NCI-H1694 treated with DMSO at 0.1 percent for 48 hours (cell line): ENCODE data around the gene MANF.
"Not testable (repeated sequence)": the region's sequence is repeated elsewhere in the genome, so short reads cannot be mapped to it uniquely, and the experiment has no call there.

Source experiments
- DNase-seq: peaks from one replicate; lab custom pipeline; 2025; lab: John Stamatoyannopoulos, UW

Gene MANF

GRCh38 chr3:51384726-51385473 is at the start of gene MANF:
Gene MANF (plus strand): TSS chr3:51385291. CDS start chr3:51385343, 52 bp downstream.
- peak; percentile 47 for DNase-seq

- DNase-seq = no peak
Observed at GRCh38 chr3:51336261-51336660, 48.8 kb upstream of the MANF start.

- DNase-seq = no peak
Observed at GRCh38 chr3:51337666-51338065, 47.4 kb upstream of the MANF start.

GRCh38 chr3:51338632-51339031 is 46.5 kb upstream of the MANF start:
- DNase-seq = no peak

GRCh38 chr3:51340013-51340829 is 44.9 kb upstream of the MANF start:
- DNase-seq = no peak

- DNase-seq = no peak
Observed at GRCh38 chr3:51340989-51341636, 44.0 kb upstream of the MANF start.

GRCh38 chr3:51343918-51344687 is 41.0 kb upstream of the MANF start:
- DNase-seq = no peak

- DNase-seq = no peak
Observed at GRCh38 chr3:51350751-51351150, 34.3 kb upstream of the MANF start.

- DNase-seq = no peak
Observed at GRCh38 chr3:51353131-51353530, 32.0 kb upstream of the MANF start.

- no peak for DNase-seq
Observed at GRCh38 chr3:51353691-51354090, 31.4 kb upstream of the MANF start.

- no peak for DNase-seq
Observed at GRCh38 chr3:51354172-51354571, 30.9 kb upstream of the MANF start.

- no peak for DNase-seq
Observed at GRCh38 chr3:51354731-51355615, 30.1 kb upstream of the MANF start.

GRCh38 chr3:51355891-51356578 is 29.1 kb upstream of the MANF start:
- no peak for DNase-seq

GRCh38 chr3:51357856-51358255 is 27.2 kb upstream of the MANF start:
- no peak for DNase-seq

GRCh38 chr3:51358981-51359380 is 26.1 kb upstream of the MANF start:
- no peak for DNase-seq

GRCh38 chr3:51360806-51361205 is 24.3 kb upstream of the MANF start:
- DNase-seq = no peak

- DNase-seq = no peak
Observed at GRCh38 chr3:51361746-51362145, 23.3 kb upstream of the MANF start.

GRCh38 chr3:51362476-51362875 is 22.6 kb upstream of the MANF start:
- no peak for DNase-seq

GRCh38 chr3:51368276-51368675 is 16.8 kb upstream of the MANF start:
- DNase-seq = not testable (repeated sequence)

GRCh38 chr3:51371943-51372557 is 13.0 kb upstream of the MANF start:
- DNase-seq = no peak
